Measurements from ENCODE around the gene PRRX1.

Gene PRRX1

GRCh38 chr1:170770254-170770653, 106.3 kb downstream of the PRRX1 start:
- DNase-seq: no peak

GRCh38 chr1:170776252-170776651, 112.3 kb downstream of the PRRX1 start:
- DNase-seq: no peak

- DNase-seq: no peak
These were observed 112.8 kb downstream of the PRRX1 start for GRCh38 chr1:170776777-170777176.
